Suprapubic skin (tissue), 4 donors: ENCODE data around the gene CHID1. TPM values are rescaled to one million over a fixed set of nuclear protein-coding genes. Genes with fewer than 3 reads are reported as not detected.

Source experiments
- DNase-seq, 2 donors: peaks; one replicate each; pipeline ENCODE4 v3.0.0-alpha.2; 2019; ENCODE audit warnings: low spot score in 2 of 2
- H3K27ac ChIP-seq: fragments of 200-600 bp; sonication (generic); one replicate; pipeline ENCODE4 v1.5.1; 2019
- H3K27me3 ChIP-seq: fragments of 200-600 bp; sonication (generic); one replicate; pipeline ENCODE4 v1.5.1; 2019
- H3K36me3 ChIP-seq: fragments of 200-600 bp; sonication (generic); one replicate; pipeline ENCODE4 v1.5.1; 2019
- H3K4me1 ChIP-seq: fragments of 200-600 bp; sonication (generic); one replicate; pipeline ENCODE4 v1.5.1; 2019
- H3K4me3 ChIP-seq: fragments of 200-600 bp; sonication (generic); one replicate; pipeline ENCODE4 v1.5.1; 2019; ENCODE audit warnings: mild to moderate bottlenecking
- H3K9me3 ChIP-seq: fragments of 200-600 bp; sonication (generic); one replicate; pipeline ENCODE4 v1.5.1; 2019
- EP300 ChIP-seq: sonication (generic); formaldehyde crosslinking; IDR thresholded peaks from one replicate; pipeline ENCODE4 v1.6.1; 2017; ENCODE audit warnings: antibody characterized with exemption
- POLR2A ChIP-seq, 2 donors: fragments of 450-650 bp; IDR thresholded peaks; one replicate each; pipeline ENCODE4 v1.6.1; 2017; ENCODE audit warnings: antibody characterized with exemption in 2 of 2, mild to moderate bottlenecking in 2 of 2, moderate library complexity in 2 of 2
- POLR2AphosphoS5 ChIP-seq, 3 donors: sonication (generic); formaldehyde crosslinking; IDR thresholded peaks; one replicate each; pipeline ENCODE4 v1.6.1; 2017; ENCODE audit warnings: antibody characterized with exemption in 3 of 3
- WGBS: methylation state at CpG from one replicate; pipeline ENCODE4 v1.1.5; 2018; 5-methylcytosine and 5-hydroxymethylcytosine counted together
- total RNA-seq, 4 donors: library from RNA; depleted of rRNA; stranded (reverse); fragments of >200 nt; gene quantifications; one replicate each; pipeline ENCODE4 v1.1.0, GENCODE V29; 2016
- TF ChIP-seq, protein P1 (sequence below), 2 donors: fragments of 200-600 bp in 1 of 2; fragments of 450-650 bp in 1 of 2; sonication (generic) in 1 of 2; IDR thresholded peaks; one replicate each; pipeline ENCODE4 v1.5.1; 2016 to 2019; ENCODE audit warnings: antibody characterized with exemption in 2 of 2, mild to moderate bottlenecking in 1 of 2, moderate library complexity in 1 of 2

CHID1 gene
- total RNA-seq, 4 donors from 2014 or later, result 46.5 to 111 (median 66.2) TPM

DNA sequence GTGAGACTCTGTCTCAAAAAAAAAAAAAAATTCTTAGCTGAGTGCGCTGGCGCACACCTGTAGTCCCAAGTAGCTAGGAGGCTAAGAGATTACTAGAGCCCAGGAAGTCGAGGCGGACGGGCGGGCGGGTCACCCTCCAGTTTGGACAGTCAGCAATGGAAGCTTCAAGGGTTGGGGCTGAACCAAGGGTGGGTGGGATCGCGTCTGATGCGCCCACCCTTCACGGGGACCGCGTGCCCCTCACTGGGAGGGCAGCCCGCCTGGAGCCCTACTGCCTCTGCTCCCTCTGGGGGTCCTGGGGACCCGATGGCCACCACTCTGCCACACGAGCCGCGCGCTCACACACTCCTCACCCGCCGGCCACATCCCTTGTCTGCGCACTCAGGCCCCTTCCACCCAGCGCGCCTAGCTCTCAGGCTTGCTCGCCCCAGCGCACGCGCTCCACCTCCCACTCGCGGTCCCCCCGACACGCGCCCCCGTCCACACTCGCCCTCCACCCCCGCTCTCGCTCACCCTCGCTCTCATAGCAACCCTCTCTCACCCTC is 494 bp downstream of the CHID1 start:
- Histone ChIP-seq H3K9me3 (no peaks in the 10 kb centered on the region), H3K4me1 (peaks cover 34% of the 10 kb centered on the region), H3K27ac (peak overlapping the region; percentile 94), H3K27me3 (no peaks in the 10 kb centered on the region), H3K36me3 (peaks cover 4% of the 10 kb centered on the region), H3K4me3 (peak overlapping the region; percentile 68)
- TF ChIP-seq, protein P1, sequence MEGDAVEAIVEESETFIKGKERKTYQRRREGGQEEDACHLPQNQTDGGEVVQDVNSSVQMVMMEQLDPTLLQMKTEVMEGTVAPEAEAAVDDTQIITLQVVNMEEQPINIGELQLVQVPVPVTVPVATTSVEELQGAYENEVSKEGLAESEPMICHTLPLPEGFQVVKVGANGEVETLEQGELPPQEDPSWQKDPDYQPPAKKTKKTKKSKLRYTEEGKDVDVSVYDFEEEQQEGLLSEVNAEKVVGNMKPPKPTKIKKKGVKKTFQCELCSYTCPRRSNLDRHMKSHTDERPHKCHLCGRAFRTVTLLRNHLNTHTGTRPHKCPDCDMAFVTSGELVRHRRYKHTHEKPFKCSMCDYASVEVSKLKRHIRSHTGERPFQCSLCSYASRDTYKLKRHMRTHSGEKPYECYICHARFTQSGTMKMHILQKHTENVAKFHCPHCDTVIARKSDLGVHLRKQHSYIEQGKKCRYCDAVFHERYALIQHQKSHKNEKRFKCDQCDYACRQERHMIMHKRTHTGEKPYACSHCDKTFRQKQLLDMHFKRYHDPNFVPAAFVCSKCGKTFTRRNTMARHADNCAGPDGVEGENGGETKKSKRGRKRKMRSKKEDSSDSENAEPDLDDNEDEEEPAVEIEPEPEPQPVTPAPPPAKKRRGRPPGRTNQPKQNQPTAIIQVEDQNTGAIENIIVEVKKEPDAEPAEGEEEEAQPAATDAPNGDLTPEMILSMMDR (IDR thresholded peaks at IDR 0.05), result no peak
- no peak for TF ChIP-seq POLR2AphosphoS5 (IDR thresholded peaks at IDR 0.05)
- TF ChIP-seq EP300, result no peak
- TF ChIP-seq POLR2A (IDR thresholded peaks at IDR 0.05), result no peak
- DNase-seq, result no peak
- 1% methylated on average over 30 of the region's 38 CpGs for WGBS

DNA sequence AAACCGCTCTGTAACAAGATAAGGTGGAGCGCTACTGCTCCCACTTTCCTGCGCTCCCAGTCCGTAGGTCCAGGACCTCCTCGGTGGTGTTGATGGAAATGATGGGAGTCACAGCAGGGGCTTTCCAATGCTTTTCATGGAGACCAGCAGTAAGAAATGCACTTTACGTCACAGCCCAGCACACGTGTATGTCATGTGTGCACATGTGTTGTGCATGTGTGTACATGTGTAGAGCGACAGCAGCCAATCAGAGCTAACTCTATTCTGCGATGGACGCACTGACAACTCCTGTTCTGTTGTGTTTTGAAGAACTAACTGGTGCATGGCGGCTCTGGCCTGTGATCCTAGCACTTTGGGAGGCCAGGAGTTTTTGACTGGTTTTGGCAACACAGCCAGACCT is 1.2 kb downstream of the CHID1 start:
- no peak for TF ChIP-seq POLR2AphosphoS5 (IDR thresholded peaks at IDR 0.05)
- no peak for TF ChIP-seq EP300
- TF ChIP-seq, protein P1 (IDR thresholded peaks at IDR 0.05), result no peak
- no peaks in the 10 kb centered on the region for H3K9me3 ChIP-seq
- 85% methylated on average over 11 of the region's 11 CpGs for WGBS
- no peaks in the 10 kb centered on the region for H3K27me3 ChIP-seq
- H3K36me3 ChIP-seq, result peaks cover 10% of the 10 kb centered on the region
- no peak for DNase-seq
- peaks cover 34% of the 10 kb centered on the region for H3K4me1 ChIP-seq
- H3K27ac ChIP-seq, result no peak overlapping the region
- peak overlapping the region; percentile 68 for H3K4me3 ChIP-seq

DNA sequence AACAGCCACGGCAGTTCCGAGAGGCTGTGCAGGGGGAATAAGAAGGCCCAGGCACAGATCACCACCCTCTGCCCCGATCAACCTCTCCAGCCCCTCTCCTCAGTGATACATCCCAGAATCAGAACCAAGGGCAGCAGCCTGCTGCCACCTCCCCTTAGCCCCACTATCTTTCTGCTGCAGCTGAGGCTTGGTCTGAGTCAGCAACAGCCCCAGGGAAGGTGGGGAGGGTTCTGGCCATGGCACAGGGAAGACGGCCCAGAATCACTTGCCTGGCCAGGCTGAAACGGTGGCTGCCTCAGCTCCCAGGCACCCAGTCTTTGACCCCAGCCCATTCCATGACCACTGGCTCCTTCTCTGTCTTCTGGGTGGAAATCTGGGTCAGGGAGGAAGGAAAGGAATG is 2.3 kb downstream of the CHID1 start:
- H3K27me3 ChIP-seq, result no peaks in the 10 kb centered on the region
- H3K4me1 ChIP-seq, result peaks cover 34% of the 10 kb centered on the region
- no peak for TF ChIP-seq POLR2AphosphoS5 (IDR thresholded peaks at IDR 0.05)
- no peak for TF ChIP-seq POLR2A (IDR thresholded peaks at IDR 0.05)
- TF ChIP-seq EP300, result no peak
- TF ChIP-seq, protein P1 (IDR thresholded peaks at IDR 0.05), result no peak
- no peaks in the 10 kb centered on the region for H3K9me3 ChIP-seq
- H3K36me3 ChIP-seq, result peaks cover 21% of the 10 kb centered on the region
- H3K27ac ChIP-seq, result no peak overlapping the region
- H3K4me3 ChIP-seq, result no peak overlapping the region
- DNase-seq, result no peak
- WGBS, result 65% methylated on average over 2 of the region's 5 CpGs

DNA sequence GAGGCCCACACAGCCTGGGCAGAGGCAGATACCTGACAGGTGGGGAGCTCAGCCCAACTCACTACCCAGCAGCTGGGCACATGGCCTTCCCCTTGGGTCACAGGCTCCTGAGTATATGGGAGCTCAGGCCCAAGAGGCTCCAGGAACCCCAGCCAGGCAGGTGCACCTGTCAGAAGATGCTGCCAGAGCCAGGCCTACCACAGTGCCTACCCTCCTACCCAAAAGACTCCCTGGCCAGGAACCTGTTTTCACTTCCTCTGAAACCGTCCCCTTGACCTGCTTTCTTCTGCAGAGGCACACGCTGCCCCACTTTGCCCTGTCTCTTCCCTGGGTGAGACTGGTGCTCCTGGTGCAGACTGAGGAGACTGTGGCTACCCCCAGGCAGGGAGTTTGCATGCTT is 2.9 kb downstream of the CHID1 start:
- WGBS, result 72% methylated on average over 2 of the region's 2 CpGs

DNA sequence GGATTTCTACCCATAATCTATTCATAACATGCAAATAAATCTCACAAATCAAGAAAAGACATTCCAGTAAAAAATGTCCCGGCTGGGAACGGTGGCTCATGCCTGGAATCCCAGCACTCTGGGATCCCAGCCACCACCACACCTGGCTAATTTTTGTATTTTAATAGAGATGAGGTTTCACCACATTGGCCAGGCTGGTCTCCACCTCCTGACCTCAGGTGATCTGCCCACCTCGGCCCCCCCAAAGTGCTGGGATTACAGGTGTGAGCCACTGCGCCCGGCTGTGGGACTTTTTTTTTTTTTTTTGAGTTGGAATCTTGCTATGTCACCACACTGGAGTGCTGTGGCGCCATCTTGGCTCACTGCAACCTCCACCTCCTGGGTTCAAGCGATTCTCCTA is 4.7 kb downstream of the CHID1 start:
- Histone ChIP-seq H3K27ac (no peak overlapping the region), H3K36me3 (peaks cover 45% of the 10 kb centered on the region), H3K27me3 (no peaks in the 10 kb centered on the region), H3K4me3 (no peak overlapping the region), H3K9me3 (no peaks in the 10 kb centered on the region), H3K4me1 (peaks cover 26% of the 10 kb centered on the region)
- TF ChIP-seq, protein P1 (IDR thresholded peaks at IDR 0.05), result no peak
- TF ChIP-seq EP300 (no peak), POLR2AphosphoS5 (IDR thresholded peaks at IDR 0.05) (no peak), POLR2A (IDR thresholded peaks at IDR 0.05) (no peak)
- 84% methylated on average over 7 of the region's 7 CpGs for WGBS
- DNase-seq, result no peak

More for the DNA sequence above, 2.9 kb downstream of the CHID1 start:
- no peak for TF ChIP-seq POLR2AphosphoS5 (IDR thresholded peaks at IDR 0.05)
- no peak for TF ChIP-seq EP300
- TF ChIP-seq, protein P1 (IDR thresholded peaks at IDR 0.05), result no peak
- no peak for TF ChIP-seq POLR2A (IDR thresholded peaks at IDR 0.05)
- H3K4me1 ChIP-seq, result peaks cover 34% of the 10 kb centered on the region
- no peaks in the 10 kb centered on the region for H3K9me3 ChIP-seq
- peaks cover 27% of the 10 kb centered on the region for H3K36me3 ChIP-seq
- no peak overlapping the region for H3K4me3 ChIP-seq
- H3K27ac ChIP-seq, result no peak overlapping the region
- DNase-seq, result no peak
- no peaks in the 10 kb centered on the region for H3K27me3 ChIP-seq
